ENCODE results near the gene TENT4B.

TENT4B gene

GRCh38 chr16:50265716-50266336 lies 112.7 kb downstream of the TENT4B start:
- TF ChIP-seq, protein P1, sequence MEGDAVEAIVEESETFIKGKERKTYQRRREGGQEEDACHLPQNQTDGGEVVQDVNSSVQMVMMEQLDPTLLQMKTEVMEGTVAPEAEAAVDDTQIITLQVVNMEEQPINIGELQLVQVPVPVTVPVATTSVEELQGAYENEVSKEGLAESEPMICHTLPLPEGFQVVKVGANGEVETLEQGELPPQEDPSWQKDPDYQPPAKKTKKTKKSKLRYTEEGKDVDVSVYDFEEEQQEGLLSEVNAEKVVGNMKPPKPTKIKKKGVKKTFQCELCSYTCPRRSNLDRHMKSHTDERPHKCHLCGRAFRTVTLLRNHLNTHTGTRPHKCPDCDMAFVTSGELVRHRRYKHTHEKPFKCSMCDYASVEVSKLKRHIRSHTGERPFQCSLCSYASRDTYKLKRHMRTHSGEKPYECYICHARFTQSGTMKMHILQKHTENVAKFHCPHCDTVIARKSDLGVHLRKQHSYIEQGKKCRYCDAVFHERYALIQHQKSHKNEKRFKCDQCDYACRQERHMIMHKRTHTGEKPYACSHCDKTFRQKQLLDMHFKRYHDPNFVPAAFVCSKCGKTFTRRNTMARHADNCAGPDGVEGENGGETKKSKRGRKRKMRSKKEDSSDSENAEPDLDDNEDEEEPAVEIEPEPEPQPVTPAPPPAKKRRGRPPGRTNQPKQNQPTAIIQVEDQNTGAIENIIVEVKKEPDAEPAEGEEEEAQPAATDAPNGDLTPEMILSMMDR (IDR thresholded peaks at IDR 0.05; ENCODE audit: borderline replicate concordance, control extremely low read depth, extremely low read depth, insufficient read depth, missing control alignments): no peak
- DNase-seq (ENCODE audit: low spot score): no peak
- in situ Hi-C loops (cut with MboI; ENCODE audit: low sequenced_read_pairs, unreplicated experiment): no loop called here

- TF ChIP-seq, protein P1 (IDR thresholded peaks at IDR 0.05; ENCODE audit: borderline replicate concordance, control extremely low read depth, extremely low read depth, insufficient read depth, missing control alignments): no peak
- in situ Hi-C loops (cut with MboI; ENCODE audit: low sequenced_read_pairs, unreplicated experiment): no loop called here
These were observed 113.4 kb downstream of the TENT4B start, which contains the start of gene ADCY7 for GRCh38 chr16:50266337-50267091. TSS of gene ADCY7 (plus strand) at chr16:50266551. CDS start at chr16:50288180, 21,629 bp downstream.

DNA sequence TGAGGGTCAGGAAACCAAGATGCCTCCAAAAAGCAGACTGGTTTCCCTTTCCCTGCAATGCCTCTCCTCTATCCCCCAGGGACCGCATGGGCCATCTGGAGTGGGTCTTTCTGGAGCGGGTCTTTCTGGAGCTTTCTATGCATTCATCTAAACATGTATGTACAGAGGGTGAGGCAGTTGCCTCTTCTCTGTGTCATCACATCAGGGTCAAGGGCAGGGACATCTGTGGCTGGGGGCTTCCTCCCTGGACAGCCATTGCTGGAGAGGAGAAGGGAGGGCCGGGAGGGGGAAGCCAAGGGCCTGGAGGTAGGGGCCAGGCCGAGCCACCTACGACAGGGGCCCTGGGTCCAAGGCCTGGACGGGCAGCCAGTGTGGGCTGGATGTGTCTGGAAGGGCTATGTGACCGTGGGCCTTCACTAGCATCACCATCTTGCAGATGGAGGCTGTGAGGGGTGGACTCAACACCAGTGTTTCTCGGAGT lies 114.1 kb downstream of the TENT4B start:
- DNase-seq (ENCODE audit: low spot score): no peak
- in situ Hi-C loops (cut with MboI; ENCODE audit: low sequenced_read_pairs, unreplicated experiment): no loop called here

More at GRCh38 chr16:50266337-50267091, 113.4 kb downstream of the TENT4B start, which contains the start of gene ADCY7:
- peak; percentile 85 for DNase-seq (ENCODE audit: low spot score)

GRCh38 chr16:50267651-50268050 lies 114.5 kb downstream of the TENT4B start:
- in situ Hi-C loops (cut with MboI; ENCODE audit: low sequenced_read_pairs, unreplicated experiment): no loop called here
- DNase-seq (ENCODE audit: low spot score): no peak

More for the DNA sequence above, 114.1 kb downstream of the TENT4B start:
- TF ChIP-seq, protein P1 (IDR thresholded peaks at IDR 0.05; ENCODE audit: borderline replicate concordance, control extremely low read depth, extremely low read depth, insufficient read depth, missing control alignments): no peak

DNA sequence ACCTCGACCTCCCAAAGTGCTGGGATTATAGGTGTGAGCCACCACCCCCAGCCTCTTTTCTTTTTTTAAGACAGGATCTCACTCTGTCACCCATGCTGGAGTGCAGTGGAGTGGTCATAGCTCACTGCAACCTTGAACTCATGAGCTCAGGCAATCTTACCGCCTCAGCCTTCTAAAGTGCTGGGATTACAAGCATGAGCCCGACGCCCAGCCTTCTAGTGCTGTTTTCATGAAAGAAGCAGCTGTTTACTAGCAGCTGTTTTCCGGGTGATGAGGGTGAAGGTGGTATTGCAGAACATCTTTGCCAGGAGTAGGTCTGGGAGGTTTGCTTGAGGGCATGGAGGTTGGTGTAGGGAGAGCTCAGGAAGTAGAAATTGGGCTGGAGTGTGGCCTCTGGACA lies 115.2 kb downstream of the TENT4B start:
- no peak for DNase-seq (ENCODE audit: low spot score)
- in situ Hi-C loops (cut with MboI; ENCODE audit: low sequenced_read_pairs, unreplicated experiment): no loop called here
- TF ChIP-seq, protein P1 (IDR thresholded peaks at IDR 0.05; ENCODE audit: borderline replicate concordance, control extremely low read depth, extremely low read depth, insufficient read depth, missing control alignments): no peak

More at GRCh38 chr16:50267651-50268050, 114.5 kb downstream of the TENT4B start:
- TF ChIP-seq, protein P1 (IDR thresholded peaks at IDR 0.05; ENCODE audit: borderline replicate concordance, control extremely low read depth, extremely low read depth, insufficient read depth, missing control alignments): no peak

GRCh38 chr16:50269061-50269705 lies 116.1 kb downstream of the TENT4B start:
- no peak for DNase-seq (ENCODE audit: low spot score)
- TF ChIP-seq, protein P1 (IDR thresholded peaks at IDR 0.05; ENCODE audit: borderline replicate concordance, control extremely low read depth, extremely low read depth, insufficient read depth, missing control alignments): no peak
- in situ Hi-C loops (cut with MboI; ENCODE audit: low sequenced_read_pairs, unreplicated experiment): no loop called here
